DMS 273 (cell line): ENCODE results near the gene PRR30.
A peak's percentile ranks its signal among the peaks of the same experiment; 100 is the strongest.
"Not testable (repeated sequence)": the region's sequence is repeated elsewhere in the genome, so short reads cannot be mapped to it uniquely, and the experiment has no call there.

ENCODE experiments used
- DNase-seq: peaks from one replicate; lab custom pipeline; 2025; ENCODE audit not compliant: unreplicated experiment; lab: John Stamatoyannopoulos, UW

The PRR30 gene

GRCh38 chr2:27130396-27130795, 8.8 kb downstream of the PRR30 start:
- DNase-seq, result no peak

- DNase-seq, result no peak
Measured at GRCh38 chr2:27128668-27129571, 10.3 kb downstream of the PRR30 start.

- DNase-seq, result no peak
Measured at GRCh38 chr2:27127883-27128667, 11.1 kb downstream of the PRR30 start.

GRCh38 chr2:27126252-27126710, 12.9 kb downstream of the PRR30 start:
- DNase-seq, result no peak

GRCh38 chr2:27125104-27125503, 14.1 kb downstream of the PRR30 start:
- no peak for DNase-seq

- peak; percentile 70 for DNase-seq
Measured at GRCh38 chr2:27123302-27124150, 15.7 kb downstream of the PRR30 start, which contains the start of gene ABHD1. Gene ABHD1, plus strand, starts transcription at chr2:27123815. Its CDS starts 134 bp downstream, at chr2:27123949.

GRCh38 chr2:27122791-27123190, 16.4 kb downstream of the PRR30 start:
- DNase-seq, result no peak

GRCh38 chr2:27121906-27122305, 17.3 kb downstream of the PRR30 start:
- DNase-seq, result no peak

GRCh38 chr2:27119330-27119670, 19.9 kb downstream of the PRR30 start:
- DNase-seq, result not testable (repeated sequence)

GRCh38 chr2:27118525-27119329, 20.5 kb downstream of the PRR30 start, which contains the start of gene CGREF1:
Gene CGREF1, minus strand, starts transcription at chr2:27119128. Its CDS starts 14,762 bp downstream, at chr2:27104366.
- peak; percentile 72 for DNase-seq

GRCh38 chr2:27117995-27118524, 21.1 kb downstream of the PRR30 start:
- DNase-seq, result no peak

- DNase-seq, result no peak
Measured at GRCh38 chr2:27115519-27115918, 23.7 kb downstream of the PRR30 start.

GRCh38 chr2:27111392-27112078, 27.7 kb downstream of the PRR30 start:
- not testable (repeated sequence) for DNase-seq

GRCh38 chr2:27110603-27111352, 28.4 kb downstream of the PRR30 start:
- DNase-seq, result not testable (repeated sequence)

- DNase-seq, result no peak
Measured at GRCh38 chr2:27109083-27109482, 30.1 kb downstream of the PRR30 start.

GRCh38 chr2:27108221-27108620, 31.0 kb downstream of the PRR30 start:
- DNase-seq, result no peak

GRCh38 chr2:27105981-27106380, 33.2 kb downstream of the PRR30 start:
- DNase-seq, result no peak

GRCh38 chr2:27102329-27102728, 36.9 kb downstream of the PRR30 start:
- DNase-seq, result no peak
